NCI-H2227 (cell line): ENCODE measurements around the gene DUSP22.

Source experiments
- DNase-seq: peaks from one replicate; lab custom pipeline; 2025; ENCODE audit not compliant: unreplicated experiment; lab: John Stamatoyannopoulos, UW

Gene DUSP22

GRCh38 chr6:392441-393390, 100.4 kb downstream of the DUSP22 start:
- no peak for DNase-seq

GRCh38 chr6:393391-394221, 101.3 kb downstream of the DUSP22 start:
- DNase-seq, result no peak

GRCh38 chr6:394641-395289, 102.5 kb downstream of the DUSP22 start:
- DNase-seq, result no peak

- no peak for DNase-seq
Measured at GRCh38 chr6:395432-396125, 103.3 kb downstream of the DUSP22 start.

- DNase-seq, result no peak
Measured at GRCh38 chr6:396126-396520, 103.8 kb downstream of the DUSP22 start.

- DNase-seq, result no peak
Measured at GRCh38 chr6:397056-397455, 104.8 kb downstream of the DUSP22 start.

- no peak for DNase-seq
Measured at GRCh38 chr6:397604-398003, 105.3 kb downstream of the DUSP22 start.

- no peak for DNase-seq
Measured at GRCh38 chr6:398065-398464, 105.8 kb downstream of the DUSP22 start.

- DNase-seq, result no peak
Measured at GRCh38 chr6:398558-399078, 106.3 kb downstream of the DUSP22 start.

- DNase-seq, result no peak
Measured at GRCh38 chr6:399785-400534, 107.7 kb downstream of the DUSP22 start.

GRCh38 chr6:400815-401214, 108.5 kb downstream of the DUSP22 start:
- DNase-seq, result no peak
